Activated CD4-positive, alpha-beta T cell treated with anti-CD3 and anti-CD28 coated beads, Interleukin-2, amount 50 U/mL, for 48 hours (primary cell): ENCODE results near the gene HSPH1.
"Not testable (repeated sequence)": the region's sequence is repeated elsewhere in the genome, so short reads cannot be mapped to it uniquely, and the experiment has no call there.

Experiments used
- DNase-seq, 2 experiments: peaks; one replicate each; pipeline ENCODE4 v3.0.0-alpha.2; 2020

HSPH1 gene

DNA sequence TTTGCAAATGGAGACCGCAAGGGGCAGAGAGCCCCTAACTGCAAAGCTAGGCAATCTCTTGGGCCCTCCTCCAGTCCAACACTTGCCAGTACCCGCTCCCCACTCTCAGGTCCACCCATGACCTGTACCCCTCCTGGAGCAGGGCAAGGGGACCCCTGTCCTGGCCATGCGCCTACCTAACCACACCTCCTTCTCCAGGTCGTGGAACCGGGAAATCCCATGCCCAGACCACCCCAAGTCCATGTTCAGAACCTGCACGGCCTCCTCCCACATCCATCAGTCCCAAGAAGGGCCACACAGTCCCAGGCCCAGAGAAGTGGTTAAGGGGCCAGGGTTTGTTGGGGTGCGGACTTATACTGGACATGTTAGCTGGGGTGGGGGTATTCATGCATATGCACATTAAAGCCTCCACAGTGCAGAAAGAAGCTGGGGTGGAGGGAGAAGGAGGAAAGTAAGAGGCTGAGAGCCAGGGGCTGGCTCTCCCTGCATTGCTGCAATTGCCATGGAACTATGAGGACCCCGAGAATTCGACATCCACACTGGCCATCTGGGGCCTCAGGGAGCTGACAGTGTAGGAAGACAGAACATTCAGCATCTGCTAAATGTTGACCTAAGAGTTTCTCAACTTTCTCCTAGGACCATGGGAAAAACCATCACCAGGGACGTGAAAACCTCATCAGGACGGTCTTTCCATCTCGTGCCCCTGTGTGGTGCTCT lies 39.0 kb downstream of the HSPH1 start:
- no peak for DNase-seq

DNA sequence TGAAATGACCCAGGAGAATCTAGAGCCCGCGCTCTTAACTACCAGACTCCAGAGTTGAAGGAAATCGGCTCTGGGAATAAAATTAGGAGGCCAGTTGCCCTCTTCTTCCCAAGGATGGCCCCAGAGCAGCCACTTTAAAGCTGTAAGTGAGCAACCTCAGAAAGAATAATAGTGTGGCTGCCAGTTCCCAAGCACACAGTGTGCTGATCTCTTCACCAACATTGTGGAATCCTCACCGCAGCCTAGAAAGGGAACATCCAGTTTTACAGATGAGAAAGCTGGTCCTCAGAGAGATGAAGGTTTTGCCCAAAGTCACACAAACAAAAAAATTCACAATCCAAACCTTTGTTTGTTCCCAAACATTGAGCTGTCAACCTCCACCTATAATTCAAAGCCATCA lies 39.6 kb downstream of the HSPH1 start:
- DNase-seq: no peak

DNA sequence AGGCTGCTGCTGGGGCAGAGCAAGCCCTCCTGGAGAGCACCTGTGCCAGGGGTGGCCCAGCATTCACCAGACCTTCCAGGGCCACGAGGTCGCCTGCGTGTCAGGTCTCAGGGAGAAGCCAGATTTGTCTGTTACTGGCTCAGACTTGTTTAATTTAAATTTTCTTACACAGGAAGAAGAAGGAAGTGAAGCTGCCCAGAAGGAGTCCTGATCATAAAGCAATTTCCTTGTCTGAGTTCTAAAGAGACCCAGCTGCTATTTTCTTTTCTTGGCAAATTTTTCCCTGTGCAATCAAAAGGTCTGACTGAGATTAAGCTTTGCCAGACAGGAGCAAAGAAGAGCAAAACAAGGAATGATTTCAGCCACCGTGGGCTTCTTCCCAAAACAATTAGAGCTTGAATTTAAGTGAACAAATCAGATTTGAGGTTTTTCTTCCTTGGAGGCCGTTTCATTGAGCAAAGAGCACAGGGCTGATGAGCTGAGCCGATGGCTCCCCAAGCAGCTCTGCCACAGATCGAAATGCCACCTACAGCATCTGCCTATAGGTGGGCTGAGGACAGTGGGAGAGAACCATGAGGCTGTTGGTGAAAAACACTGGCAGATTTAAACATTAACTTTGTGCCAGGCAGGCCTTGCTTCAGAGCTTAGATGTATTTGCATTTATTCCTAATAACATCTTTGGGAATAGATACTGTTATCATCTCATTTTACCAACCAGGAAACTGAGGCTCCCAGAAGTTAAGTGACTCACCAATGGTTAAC lies 40.1 kb downstream of the HSPH1 start:
- DNase-seq: no peak

DNA sequence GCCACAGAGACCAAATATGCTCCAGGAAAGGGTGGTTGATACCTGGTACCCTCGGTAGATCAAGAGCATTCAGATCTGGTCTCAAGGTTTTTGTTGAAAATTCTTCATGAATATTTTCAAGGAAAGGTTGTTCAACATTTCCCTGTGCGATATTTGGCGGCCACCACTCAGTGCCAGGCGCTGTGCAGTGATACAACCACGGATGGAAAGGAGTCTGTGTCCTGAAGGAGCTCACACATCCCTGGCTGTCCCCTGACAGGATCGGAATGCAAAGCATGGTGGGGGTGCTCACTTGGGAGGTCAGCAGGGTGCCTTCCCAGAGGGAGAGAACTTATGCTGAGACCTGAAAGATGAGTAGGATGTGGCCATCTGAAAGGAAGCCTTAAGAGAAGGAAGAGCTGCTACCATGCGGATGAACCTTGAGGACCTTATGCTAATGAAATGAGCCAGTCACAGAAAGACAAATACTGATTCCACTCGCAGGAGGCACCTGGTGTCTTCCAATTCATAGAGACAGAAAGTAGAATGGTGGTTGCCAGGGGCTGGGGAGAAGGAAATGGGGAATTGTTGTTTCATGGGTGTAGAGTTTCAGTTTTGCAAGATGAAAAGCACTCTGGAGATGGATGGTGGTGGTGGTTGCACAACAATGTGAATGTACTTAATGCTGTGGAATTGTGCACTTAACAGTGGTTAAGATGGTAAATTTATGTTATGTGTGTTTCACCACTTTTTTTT lies 41.6 kb downstream of the HSPH1 start:
- DNase-seq: no peak

DNA sequence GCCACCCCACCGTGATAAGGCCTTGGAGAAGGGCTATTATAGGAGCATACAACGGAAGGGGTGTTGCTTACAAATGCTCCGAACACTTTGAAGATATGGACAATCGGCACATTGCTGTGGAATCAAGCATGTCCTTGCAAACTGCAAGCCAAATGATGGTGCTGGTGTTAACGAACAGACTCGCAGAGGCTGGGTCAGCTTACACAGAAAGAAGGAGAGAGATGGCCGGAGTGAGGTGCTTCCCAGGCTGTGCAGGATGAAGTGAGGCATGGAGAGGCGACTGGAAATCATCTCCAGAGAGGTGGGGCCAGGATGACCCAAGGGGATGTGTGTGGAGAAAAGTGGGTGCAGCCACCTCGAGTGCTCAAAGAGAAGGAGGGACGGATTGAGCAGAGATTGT lies 42.2 kb downstream of the HSPH1 start:
- no peak for DNase-seq

DNA sequence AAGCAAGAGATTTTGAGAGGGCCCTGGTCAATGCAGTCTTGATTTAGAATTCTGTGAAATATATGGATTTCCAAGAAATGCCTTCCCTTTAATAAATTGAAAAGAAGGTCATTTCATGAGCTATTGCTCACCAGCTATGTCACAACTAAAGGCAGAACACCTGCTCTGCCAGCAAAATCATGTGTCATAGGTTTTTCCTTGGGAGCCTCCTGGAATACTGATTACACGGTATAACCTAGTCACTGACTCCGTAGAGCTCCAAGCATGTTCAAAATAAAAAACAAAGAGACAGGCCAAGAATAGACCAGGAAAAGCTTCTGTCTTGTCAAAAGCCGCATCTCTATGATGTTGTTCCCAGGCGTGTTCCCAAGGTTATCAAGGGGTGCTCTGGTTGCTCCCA lies 45.5 kb downstream of the HSPH1 start:
- no peak for DNase-seq

DNA sequence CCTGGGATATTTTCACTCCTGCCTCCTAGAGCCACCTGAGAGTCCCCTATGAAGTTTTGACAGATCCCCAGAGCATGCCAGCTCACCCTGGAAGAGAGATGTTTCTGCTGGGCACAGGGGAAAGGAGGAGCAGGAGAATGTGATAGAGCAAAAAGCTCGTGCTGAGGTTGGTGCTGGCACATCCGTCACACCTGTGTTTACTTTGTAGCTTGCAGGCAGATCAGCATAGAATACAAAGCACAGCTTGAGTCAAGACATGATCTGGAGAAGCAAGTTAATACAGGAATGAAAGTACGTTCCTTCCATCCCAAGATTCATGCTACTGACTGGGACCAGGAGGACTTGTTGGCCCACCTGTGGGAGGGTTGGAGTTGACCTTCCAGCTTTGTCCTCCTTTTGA lies 46.1 kb downstream of the HSPH1 start:
- no peak for DNase-seq

DNA sequence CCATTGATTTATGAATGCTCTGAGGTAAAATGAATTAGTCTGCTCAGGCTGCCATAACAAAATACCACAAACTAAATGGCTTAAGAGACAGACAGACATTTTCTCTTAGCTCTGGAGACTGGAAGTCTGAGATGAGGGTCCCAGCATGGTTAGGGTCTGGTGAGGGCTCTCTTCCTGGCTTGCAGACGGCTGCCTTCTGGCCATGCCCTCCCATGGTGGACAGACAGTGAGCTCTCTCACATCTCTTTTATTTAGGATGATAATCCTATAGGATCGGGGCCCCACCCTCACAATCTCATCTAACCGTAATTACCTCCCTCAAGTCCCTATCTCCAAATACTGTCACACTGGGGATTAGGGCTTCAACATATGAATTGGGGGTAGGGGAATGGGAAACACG lies 47.1 kb downstream of the HSPH1 start:
- no peak for DNase-seq

DNA sequence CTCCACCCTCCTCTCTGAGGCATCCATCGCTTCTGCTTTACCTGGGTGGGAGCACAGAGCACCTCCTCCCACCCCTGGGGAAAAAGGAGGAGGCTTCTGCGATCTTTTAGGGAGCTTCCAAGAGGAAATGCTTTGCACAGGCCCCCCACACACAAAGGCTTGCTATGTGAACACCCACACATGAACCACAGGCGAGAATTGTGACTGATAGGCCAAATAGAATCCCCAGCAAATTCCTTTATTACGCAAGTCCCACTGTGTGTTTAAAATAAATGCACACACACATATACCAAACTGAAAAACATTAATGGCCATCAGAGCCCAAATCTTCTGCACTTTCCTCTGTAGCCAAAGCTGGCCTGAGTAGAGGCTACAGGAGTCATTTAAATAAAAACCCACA lies 50.6 kb downstream of the HSPH1 start:
- DNase-seq: no peak

DNA sequence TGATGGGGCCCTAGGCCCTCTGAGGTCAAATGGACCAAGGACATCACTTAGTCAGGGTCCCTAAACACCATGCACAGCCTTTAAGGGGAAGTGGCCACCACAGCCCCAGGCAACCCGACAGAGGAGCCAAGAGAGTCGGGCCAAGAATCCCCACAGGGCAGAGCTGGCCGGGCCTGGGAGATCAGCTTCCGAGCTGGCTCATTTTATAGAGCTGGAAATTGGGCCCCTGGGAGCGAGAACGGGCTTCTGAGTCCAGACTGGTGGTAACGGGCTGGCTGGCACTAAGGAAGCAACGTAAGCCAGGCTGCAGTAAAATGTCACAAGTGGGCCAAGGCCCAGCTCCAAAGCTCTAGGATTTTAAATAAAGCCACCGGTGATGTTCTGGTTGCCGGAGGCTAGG lies 51.1 kb downstream of the HSPH1 start:
- DNase-seq: no peak

DNA sequence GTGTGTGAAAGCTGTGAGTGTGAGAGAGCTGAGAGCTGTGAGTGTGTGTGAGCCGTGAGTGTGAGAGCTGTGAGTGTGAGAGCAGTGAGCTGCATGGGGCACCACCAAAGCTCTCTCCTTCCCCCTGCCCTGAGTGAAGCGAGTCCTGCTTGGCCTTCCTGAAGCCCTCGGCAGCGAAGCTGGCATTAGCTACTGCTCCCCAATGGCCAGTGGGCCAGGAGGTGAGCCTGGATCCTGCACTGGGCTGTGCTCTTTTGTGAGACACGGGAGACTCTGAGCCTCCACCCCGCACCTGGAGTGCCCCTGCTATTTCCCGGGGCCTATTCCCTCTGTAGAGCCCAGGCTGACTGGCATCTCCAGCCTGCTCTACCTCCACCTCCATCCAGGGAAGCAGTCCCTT lies 51.5 kb downstream of the HSPH1 start:
- DNase-seq: no peak

DNA sequence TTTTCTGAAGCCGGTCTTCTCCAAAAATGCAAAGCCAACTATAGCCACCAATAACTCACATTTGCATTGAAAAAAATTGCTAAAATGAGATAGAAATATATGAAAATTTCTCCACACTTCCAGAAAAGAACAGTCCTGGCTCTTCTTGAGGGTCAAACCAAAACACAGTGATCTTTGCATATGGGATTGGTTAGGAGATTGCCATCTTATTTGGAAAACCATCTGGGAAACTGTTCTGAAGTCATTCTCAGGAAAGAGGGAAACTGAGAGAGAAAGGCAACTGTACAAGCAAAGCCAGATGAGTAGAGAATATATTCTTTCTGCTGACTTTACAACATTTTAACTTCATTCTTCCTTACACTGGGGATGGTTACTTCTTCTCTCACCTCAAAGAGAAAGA lies 54.6 kb downstream of the HSPH1 start:
- no peak for DNase-seq

DNA sequence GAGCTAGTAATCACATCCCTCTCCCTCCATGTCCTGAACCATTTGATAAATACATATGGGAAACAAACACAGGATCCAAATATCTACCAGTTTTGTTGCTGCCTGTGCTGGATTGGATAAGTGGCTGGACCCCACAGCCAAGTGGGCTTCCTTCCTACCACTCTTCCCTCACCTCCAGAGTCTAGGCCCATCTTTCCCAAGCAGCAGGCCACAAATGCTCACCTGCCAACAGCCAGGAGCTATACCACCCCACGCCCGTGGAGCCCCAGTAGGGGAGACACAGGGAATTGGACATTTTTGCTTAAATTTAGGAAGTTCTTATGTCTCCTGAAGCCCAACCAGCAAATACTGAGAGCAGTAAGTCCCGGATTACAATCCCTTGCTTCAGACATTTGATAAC lies 55.8 kb downstream of the HSPH1 start:
- DNase-seq: no peak

DNA sequence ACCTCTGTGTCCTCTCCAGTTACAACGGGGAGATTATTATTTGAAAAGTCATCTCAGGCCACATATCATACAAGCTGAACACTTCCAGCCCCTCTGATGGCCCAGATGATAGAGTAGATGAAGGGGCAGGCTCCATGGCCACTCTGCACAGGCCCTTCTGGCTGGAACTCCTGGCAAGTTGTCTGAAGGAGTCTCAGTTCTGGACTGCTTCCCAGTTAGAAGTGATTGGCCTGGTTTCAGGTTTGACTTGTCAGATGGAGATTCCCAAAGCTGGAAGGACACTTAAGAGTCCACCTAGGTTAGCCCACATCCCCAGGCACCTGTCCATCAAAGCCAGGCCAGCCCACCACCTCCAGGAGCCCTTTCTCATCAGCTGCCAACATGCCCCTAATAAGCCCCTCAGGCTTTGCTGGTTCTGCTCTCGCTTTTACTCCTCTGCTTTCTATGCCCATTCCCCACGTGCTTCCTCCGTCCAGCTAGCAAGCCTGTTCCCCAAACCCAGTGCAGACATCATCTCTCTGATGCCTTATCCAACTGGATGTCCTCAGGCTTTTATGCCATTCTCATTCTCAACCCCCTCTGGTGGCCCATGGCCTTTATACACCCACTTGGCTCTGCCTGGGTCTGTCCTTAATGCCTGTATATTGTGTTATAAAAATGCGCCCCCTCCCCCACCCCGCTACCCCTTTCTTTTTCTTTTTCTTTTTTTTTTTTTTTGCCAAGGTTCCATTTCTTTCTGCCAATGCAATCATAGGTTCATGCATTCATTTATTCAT lies 56.5 kb downstream of the HSPH1 start:
- DNase-seq: no peak

DNA sequence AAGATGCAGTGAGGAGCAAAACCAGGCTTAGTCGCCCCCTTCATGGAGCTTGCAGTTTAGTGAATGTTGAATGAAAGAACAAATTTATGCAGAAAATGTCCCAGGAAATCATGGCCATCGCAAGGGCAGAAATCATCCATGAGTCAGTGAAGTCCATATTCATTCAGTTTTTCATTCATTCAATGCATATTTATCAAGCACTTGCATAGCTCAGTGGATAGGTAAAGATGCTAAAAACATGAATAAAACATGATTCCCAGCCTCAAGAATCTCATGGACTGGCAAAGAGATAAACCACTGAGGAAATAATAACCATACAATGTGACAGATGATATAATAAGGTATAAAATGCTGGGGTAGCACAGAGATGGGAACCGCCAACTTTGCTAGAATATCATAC lies 58.8 kb downstream of the HSPH1 start:
- DNase-seq: no peak

DNA sequence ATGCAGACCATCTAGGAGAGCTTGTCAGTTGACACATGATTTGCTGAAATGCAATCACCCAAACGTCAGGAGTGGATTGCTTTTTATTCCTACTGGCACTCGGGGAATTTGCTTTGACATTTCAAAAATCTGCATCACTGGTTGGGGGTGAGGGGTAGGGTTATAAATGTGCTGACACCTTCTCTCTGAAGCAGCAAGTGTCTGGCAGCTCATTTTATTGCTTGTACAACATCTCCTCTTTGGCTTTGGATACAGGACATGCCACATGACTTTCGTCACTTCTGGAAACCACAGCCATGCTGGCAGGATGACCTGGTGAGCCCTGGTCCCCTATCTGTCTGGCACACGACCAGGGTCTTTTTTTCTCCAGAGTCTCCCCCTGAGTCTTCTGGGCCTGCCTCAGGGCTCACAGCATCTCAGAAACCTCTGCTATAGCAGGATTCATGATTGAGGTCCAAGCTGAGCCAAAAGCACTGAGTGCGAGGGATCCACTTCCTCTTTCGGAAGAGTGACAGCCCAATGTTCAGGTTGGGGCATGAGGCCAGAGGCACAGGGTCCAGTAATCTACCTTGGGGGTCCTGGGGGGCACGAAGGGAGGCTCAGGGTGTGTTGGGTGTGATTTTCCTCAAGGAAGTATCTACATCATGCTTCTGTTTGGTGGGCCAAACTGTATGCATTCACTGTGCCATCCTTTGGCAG lies 60.1 kb downstream of the HSPH1 start:
- DNase-seq: no peak

DNA sequence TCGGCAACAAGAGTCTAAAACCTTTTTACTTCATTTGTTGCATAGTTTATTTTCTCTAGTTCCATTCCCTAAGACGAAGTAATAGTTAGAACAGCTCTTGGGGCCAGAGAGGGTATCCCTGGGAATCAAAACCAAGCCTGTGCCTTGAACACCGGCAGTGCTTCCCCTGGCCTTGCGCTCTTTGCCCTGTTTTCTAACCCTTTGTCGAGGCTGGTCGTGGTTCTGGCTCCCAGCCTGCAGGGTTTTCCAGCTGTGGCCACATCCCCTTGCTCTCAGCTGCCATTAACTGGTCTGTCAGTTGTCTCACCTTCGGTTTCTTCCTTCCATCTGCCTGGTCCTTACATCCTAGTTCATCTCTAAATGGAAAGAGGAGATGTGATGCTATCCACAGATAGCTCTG lies 61.0 kb downstream of the HSPH1 start:
- DNase-seq: no peak

DNA sequence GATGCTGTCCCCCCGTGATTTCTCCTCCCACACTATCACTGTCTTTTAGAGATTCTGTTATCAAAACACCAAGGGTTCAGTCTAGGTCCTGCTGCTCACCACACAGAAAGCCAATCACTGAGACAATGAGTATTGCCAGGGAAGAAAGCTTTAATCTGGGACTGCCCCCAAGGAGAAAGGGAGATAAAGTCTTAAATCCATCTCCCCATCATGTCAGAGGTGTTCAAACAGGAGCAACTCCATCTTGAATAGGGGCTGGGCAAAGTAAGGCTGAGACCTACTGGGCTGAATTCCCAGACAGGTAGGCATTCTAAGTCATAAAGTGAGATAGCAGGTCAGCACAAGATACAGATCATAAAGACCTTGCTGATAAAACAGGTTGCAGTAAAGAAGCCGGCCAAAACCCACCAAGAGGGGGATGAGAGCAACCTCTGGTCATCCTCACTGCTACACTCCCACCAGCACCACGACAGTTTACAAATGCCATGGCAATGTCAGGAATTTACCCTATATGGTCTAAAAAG lies 63.7 kb downstream of the HSPH1 start:
- not testable (repeated sequence) for DNase-seq

DNA sequence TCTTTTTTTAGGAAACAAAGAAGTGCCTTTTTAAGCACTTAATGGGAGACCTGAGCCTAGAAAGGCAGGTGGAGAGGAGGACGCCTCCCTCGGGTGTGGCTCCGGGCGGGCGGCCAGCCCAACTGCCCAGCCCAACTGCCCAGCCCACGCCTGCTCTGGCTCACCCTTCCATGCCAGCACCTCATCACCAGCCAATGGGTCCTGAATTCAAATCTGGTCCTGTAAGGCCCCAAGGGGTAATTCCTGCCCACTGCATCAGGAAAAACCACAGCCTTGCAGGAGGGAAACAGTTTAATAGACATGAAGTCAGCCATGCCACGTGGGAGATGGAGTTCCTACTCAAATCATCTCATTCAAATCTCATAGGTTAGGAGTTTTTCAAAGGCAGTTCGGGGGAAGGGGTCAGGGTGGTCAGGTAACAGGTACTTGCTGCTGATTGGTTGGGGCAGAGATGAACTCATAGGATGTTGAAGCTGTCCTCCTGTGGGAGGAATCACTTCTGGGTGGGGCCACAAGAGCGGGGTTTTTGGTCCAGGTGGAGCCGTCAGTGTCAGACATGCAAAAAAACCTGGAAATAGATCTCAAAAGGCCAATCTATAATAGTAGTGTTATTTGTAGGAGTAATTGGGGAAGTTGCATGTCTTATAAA lies 64.9 kb downstream of the HSPH1 start:
- no peak for DNase-seq

DNA sequence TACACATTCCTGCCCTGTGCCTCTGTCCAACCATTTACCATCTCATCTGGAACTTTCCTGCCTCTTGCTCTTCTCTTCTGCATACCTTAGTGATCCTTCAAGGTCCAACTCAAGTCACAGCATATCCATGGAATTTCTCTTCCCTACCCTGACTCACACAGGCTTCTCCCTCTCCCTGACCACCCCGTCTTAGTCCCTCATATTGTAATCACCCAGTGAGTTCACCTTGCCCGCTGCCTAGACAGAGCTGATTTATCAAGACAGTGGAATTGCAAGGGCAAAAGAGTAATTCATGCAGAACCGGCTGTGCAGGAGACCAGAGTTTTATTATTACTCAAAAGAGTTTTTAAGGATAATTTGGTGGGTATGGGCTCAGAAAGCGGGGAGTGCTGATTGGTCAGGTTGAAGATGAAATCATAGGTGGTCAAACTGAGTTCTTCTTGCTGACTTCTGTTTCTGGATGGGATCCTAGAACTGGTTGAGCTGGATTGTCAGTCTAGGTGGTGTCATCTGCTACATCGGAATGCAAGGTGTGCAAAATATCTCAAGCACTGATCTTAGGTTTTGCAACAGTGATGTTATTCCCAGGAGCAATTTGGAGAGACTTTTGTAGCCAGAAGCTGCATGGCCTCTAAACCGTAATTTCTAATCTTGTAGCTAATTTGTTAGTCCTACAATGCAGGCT lies 67.2 kb downstream of the HSPH1 start:
- DNase-seq: no peak
